Tibial nerve (tissue), 4 donors: ENCODE results near the gene BCL2. TPM values are rescaled to one million over a fixed set of nuclear protein-coding genes. Genes with fewer than 3 reads are reported as not detected.

Experiments
- DNase-seq, 2 donors: peaks; one replicate each; pipeline ENCODE4 v3.0.0-alpha.2; 2019; ENCODE audit warnings: low spot score in 2 of 2
- H3K27ac ChIP-seq, 4 donors: fragments of 200-600 bp; sonication (generic) in 3 of 4; one replicate each; pipeline ENCODE4 v1.5.1; 2017 to 2019; ENCODE audit warnings: mild to moderate bottlenecking in 1 of 4
- H3K27me3 ChIP-seq, 2 donors: fragments of 200-600 bp; sonication (generic) in 1 of 2; one replicate each; pipeline versions ENCODE4 v1.5.1 to v1.6.0; 2017 to 2019
- H3K36me3 ChIP-seq, 3 donors: fragments of 200-600 bp; sonication (generic); one replicate each; pipeline ENCODE4 v1.5.1; 2018 to 2019
- H3K4me1 ChIP-seq, 4 donors: fragments of 200-600 bp; sonication (generic) in 3 of 4; one replicate each; pipeline ENCODE4 v1.5.1; 2017 to 2019
- H3K4me3 ChIP-seq, 4 donors: fragments of 200-600 bp; sonication (generic) in 3 of 4; one replicate each; pipeline ENCODE4 v1.5.1; 2017 to 2019; ENCODE audit warnings: mild to moderate bottlenecking in 1 of 4, moderate library complexity in 1 of 4
- H3K9me3 ChIP-seq, 4 donors: fragments of 200-600 bp; sonication (generic) in 3 of 4; one replicate each; pipeline ENCODE4 v1.5.1; 2017 to 2019
- EP300 ChIP-seq, 2 donors: sonication (generic); formaldehyde crosslinking; IDR thresholded peaks; one replicate each; pipeline ENCODE4 v1.6.1; 2017; ENCODE audit warnings: antibody characterized with exemption in 2 of 2, mild to moderate bottlenecking in 1 of 2
- POLR2A ChIP-seq, 2 donors: fragments of 450-650 bp; IDR thresholded peaks; one replicate each; pipeline ENCODE4 v1.6.1; 2017; ENCODE audit warnings: antibody characterized with exemption in 2 of 2, mild to moderate bottlenecking in 2 of 2, moderate library complexity in 2 of 2
- WGBS, 2 donors: methylation state at CpG; one replicate each; pipeline ENCODE4 v1.1.5; 2018; 5-methylcytosine and 5-hydroxymethylcytosine counted together
- total RNA-seq, 4 donors: library from RNA; depleted of rRNA; stranded (reverse); fragments of >200 nt; gene quantifications; one replicate each; pipeline ENCODE4 v1.1.0, GENCODE V29; 2016
- TF ChIP-seq, protein P1 (sequence below), 5 experiments: fragments of 200-600 bp in 3 of 5; fragments of 450-650 bp in 2 of 5; sonication (generic) in 3 of 5; IDR thresholded peaks; one replicate each; pipeline ENCODE4 v1.5.1; 2016 to 2019; ENCODE audit warnings: antibody characterized with exemption in 5 of 5, mild to moderate bottlenecking in 3 of 5, moderate library complexity in 2 of 5

The BCL2 gene
- total RNA-seq, 4 donors from 2014 or later, result 54.7 to 79.1 (median 67.0) TPM

DNA sequence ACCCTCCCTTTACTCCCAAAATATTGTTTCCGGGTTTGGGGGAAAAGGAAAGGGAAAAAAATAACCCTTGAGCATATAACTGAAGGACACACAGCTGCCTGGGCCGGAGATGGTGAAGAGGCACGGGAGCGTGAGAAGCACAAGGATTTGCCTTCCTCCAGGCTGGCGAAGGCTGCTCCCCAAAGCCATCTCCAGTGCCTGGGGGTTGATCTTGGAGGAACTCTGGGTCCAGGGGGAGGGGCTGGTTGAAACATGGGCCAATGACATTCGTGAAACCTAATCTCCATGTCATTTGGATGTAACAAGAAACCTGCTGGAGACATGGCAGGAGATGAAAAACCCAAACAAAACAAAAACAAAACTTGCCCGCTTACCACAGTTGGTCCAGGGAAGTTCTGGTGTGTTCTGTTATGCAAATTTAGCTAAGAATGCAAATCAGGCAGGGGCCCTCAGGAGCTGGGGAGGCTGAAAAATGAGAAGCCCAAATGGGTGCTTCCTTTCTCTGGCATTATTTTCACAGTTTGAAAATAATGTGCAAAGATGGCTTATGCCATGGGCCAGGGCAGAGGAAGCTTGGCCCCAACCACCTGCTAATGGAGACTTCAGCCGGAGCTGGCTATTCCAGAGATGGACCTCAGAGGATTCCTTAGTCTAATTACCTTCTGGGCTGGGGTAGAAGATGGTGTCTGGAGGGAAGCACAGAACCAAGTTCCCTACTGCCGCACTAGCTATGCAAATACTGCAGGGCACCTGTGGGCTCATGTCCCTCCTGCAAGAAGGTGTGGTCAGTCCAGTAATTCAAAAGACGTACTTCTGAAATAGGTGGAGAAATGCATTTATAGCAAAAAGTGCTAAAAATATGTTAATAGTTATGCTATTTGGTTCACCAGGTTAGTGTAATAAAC is 180.9 kb downstream of the BCL2 start:
- Histone ChIP-seq H3K36me3 (no peaks in the 10 kb centered on the region), H3K9me3 (no peaks in the 10 kb centered on the region), H3K4me1 (peaks cover 0 to 51% (median 22%) of the 10 kb centered on the region in 4 donors), H3K27ac (no peak overlapping the region), H3K4me3 (peak overlapping the region in 2 of 4 donors; percentile 0 to 19), H3K27me3 (no peaks in the 10 kb centered on the region)
- WGBS, 2 donors, result 66 to 68% methylated on average over 10 of the region's 10 CpGs
- no peak for DNase-seq
- TF ChIP-seq, protein P1, sequence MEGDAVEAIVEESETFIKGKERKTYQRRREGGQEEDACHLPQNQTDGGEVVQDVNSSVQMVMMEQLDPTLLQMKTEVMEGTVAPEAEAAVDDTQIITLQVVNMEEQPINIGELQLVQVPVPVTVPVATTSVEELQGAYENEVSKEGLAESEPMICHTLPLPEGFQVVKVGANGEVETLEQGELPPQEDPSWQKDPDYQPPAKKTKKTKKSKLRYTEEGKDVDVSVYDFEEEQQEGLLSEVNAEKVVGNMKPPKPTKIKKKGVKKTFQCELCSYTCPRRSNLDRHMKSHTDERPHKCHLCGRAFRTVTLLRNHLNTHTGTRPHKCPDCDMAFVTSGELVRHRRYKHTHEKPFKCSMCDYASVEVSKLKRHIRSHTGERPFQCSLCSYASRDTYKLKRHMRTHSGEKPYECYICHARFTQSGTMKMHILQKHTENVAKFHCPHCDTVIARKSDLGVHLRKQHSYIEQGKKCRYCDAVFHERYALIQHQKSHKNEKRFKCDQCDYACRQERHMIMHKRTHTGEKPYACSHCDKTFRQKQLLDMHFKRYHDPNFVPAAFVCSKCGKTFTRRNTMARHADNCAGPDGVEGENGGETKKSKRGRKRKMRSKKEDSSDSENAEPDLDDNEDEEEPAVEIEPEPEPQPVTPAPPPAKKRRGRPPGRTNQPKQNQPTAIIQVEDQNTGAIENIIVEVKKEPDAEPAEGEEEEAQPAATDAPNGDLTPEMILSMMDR (IDR thresholded peaks at IDR 0.05), result no peak
- no peak for TF ChIP-seq EP300 (IDR thresholded peaks at IDR 0.05)
- no peak for TF ChIP-seq POLR2A (IDR thresholded peaks at IDR 0.05)

GRCh38 chr18:63137999-63138435 is 181.6 kb downstream of the BCL2 start:
- Histone ChIP-seq H3K27ac (no peak overlapping the region), H3K4me1 (peaks cover 0 to 44% (median 17%) of the 10 kb centered on the region in 4 donors), H3K9me3 (no peaks in the 10 kb centered on the region), H3K36me3 (no peaks in the 10 kb centered on the region), H3K4me3 (peak overlapping the region in 2 of 4 donors; percentile 0 to 19), H3K27me3 (no peaks in the 10 kb centered on the region)
- TF ChIP-seq, protein P1 (IDR thresholded peaks at IDR 0.05), result no peak
- TF ChIP-seq POLR2A (IDR thresholded peaks at IDR 0.05) (no peak), EP300 (IDR thresholded peaks at IDR 0.05) (peak in 1 of 2 donors; percentile 34)
- DNase-seq, result no peak
- whole genome bisulfite sequencing, 2 donors, result 61 to 65% methylated on average over 12 of the region's 12 CpGs

DNA sequence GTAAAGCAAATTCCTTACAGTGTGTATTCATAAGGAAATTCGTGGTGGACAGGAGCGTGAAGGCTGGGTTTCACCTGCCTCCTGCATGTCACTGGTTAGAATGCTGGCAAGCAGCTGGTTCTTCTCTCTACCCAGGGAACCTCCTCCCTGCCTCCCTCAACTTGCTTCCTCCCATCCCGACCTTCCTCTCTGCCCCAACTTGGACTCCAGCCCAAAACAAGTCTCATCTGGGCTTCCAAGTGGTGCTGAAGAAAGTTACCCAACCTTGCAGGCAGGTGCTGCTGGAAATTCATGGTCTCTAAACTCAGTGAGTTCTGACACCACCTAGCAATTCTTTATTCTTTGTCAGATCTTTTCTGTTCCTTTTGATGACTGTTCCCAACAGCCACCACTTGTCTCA is 184.5 kb downstream of the BCL2 start:
- WGBS, 2 donors, result 78 to 79% methylated on average over 3 of the region's 3 CpGs
- Histone ChIP-seq H3K4me1 (peaks cover 0 to 43% (median 19%) of the 10 kb centered on the region in 4 donors), H3K36me3 (no peaks in the 10 kb centered on the region), H3K9me3 (no peaks in the 10 kb centered on the region), H3K27ac (no peak overlapping the region), H3K4me3 (no peak overlapping the region), H3K27me3 (no peaks in the 10 kb centered on the region)
- TF ChIP-seq POLR2A (IDR thresholded peaks at IDR 0.05) (no peak), EP300 (IDR thresholded peaks at IDR 0.05) (no peak)
- TF ChIP-seq, protein P1 (IDR thresholded peaks at IDR 0.05), result no peak
- DNase-seq, result no peak

GRCh38 chr18:63132819-63133200 is 186.8 kb downstream of the BCL2 start:
- Histone ChIP-seq H3K27ac (peak overlapping the region in 2 of 4 donors; percentile 30 to 79), H3K36me3 (peaks cover 0 to 2% (median 0%) of the 10 kb centered on the region in 3 donors), H3K4me3 (no peak overlapping the region), H3K27me3 (no peaks in the 10 kb centered on the region), H3K9me3 (no peaks in the 10 kb centered on the region), H3K4me1 (peaks cover 0 to 31% (median 14%) of the 10 kb centered on the region in 4 donors)
- WGBS, 2 donors, result 74 to 75% methylated on average over 8 of the region's 8 CpGs
- DNase-seq, result no peak
- TF ChIP-seq, protein P1 (IDR thresholded peaks at IDR 0.05), result no peak
- TF ChIP-seq POLR2A (IDR thresholded peaks at IDR 0.05), result no peak
- no peak for TF ChIP-seq EP300 (IDR thresholded peaks at IDR 0.05)
